SU-DHL-6 (cell line): Measurements from ENCODE around the gene SELENOH.

Experiments used
- H2AFZ ChIP-seq: fragments of 200-600 bp; sonication (generic); 2 replicates; pipeline ENCODE4 v1.6.1; 2014; ENCODE audit warnings: low read depth, mild to moderate bottlenecking, moderate library complexity, mixed read lengths, antibody characterized with exemption, low read length; ENCODE audit not compliant: severe bottlenecking
- H3F3A ChIP-seq: fragments of 200-600 bp; shearing (Covaris generic); 2 replicates; pipeline ENCODE4 v1.6.0; 2016; ENCODE audit warnings: antibody characterized with exemption, mild to moderate bottlenecking; ENCODE audit not compliant: insufficient read depth
- H3K27ac ChIP-seq: fragments of 200-600 bp; sonication (generic); 2 replicates; pipeline ENCODE4 v1.5.1; 2016; ENCODE audit warnings: low read depth, mild to moderate bottlenecking, low read length, moderate library complexity, mixed read lengths
- H3K27me3 ChIP-seq: fragments of 200-600 bp; sonication (generic), shearing (Covaris generic); 2 replicates; pipeline ENCODE4 v1.6.0; 2014; ENCODE audit warnings: mild to moderate bottlenecking, low read length
- H3K36me3 ChIP-seq: fragments of 200-600 bp; sonication (generic); 2 replicates; pipeline ENCODE4 v1.6.1; 2014; ENCODE audit warnings: mild to moderate bottlenecking, low read length, mixed read lengths
- H3K4me2 ChIP-seq: fragments of 300-600, 200-600 bp; shearing (Covaris generic), sonication (generic); 2 replicates; pipeline ENCODE4 v1.6.0; 2014; ENCODE audit warnings: low read length, low read depth, mild to moderate bottlenecking; ENCODE audit not compliant: poor library complexity, severe bottlenecking
- H3K4me3 ChIP-seq: fragments of 200-600 bp; sonication (generic); 2 replicates; pipeline ENCODE4 v1.5.1; 2014; ENCODE audit warnings: antibody characterized with exemption, low read length, mild to moderate bottlenecking, mixed read lengths; ENCODE audit not compliant: insufficient read depth, poor library complexity, severe bottlenecking
- H3K79me2 ChIP-seq: fragments of 200-600 bp; sonication (generic); 2 replicates; pipeline ENCODE4 v1.6.1; 2014; ENCODE audit warnings: mild to moderate bottlenecking, low read length, moderate library complexity; ENCODE audit not compliant: insufficient read depth
- H3K9ac ChIP-seq: fragments of 200-600 bp; sonication (generic); 2 replicates; pipeline ENCODE4 v1.7.0; 2014; ENCODE audit warnings: mild to moderate bottlenecking, low read length
- H3K9me2 ChIP-seq: fragments of 200-600 bp; sonication (generic); replicated peaks from 2 replicates; pipeline ENCODE4 v1.6.1; 2014; ENCODE audit warnings: low read length; ENCODE audit not compliant: insufficient read depth
- H3K9me3 ChIP-seq: fragments of 200-600 bp; sonication (generic); 2 replicates; pipeline ENCODE4 v1.6.1; 2014; ENCODE audit warnings: low read length, mixed read lengths; ENCODE audit not compliant: insufficient read depth
- H4K20me1 ChIP-seq: fragments of 200-600 bp; sonication (generic); 2 replicates; pipeline ENCODE4 v1.6.1; 2014; ENCODE audit warnings: low read depth, mild to moderate bottlenecking, antibody characterized with exemption, low read length, moderate library complexity, mixed read lengths
- EZH2phosphoT487 ChIP-seq: fragments of 200-600 bp; sonication (generic), shearing (Covaris generic); conservative IDR thresholded peaks from 2 replicates; pipeline ENCODE4 v1.6.1; 2018; ENCODE audit warnings: mild to moderate bottlenecking, antibody characterized with exemption, low read length, moderate library complexity, mixed read lengths
- TF ChIP-seq, protein P1 (sequence below): fragments of 200-600 bp; sonication (generic); IDR thresholded peaks from one replicate; pipeline ENCODE4 v1.5.1; 2017; ENCODE audit warnings: antibody characterized with exemption, mild to moderate bottlenecking, low read length, moderate library complexity; ENCODE audit not compliant: insufficient read depth, poor library complexity, severe bottlenecking

SELENOH gene

DNA sequence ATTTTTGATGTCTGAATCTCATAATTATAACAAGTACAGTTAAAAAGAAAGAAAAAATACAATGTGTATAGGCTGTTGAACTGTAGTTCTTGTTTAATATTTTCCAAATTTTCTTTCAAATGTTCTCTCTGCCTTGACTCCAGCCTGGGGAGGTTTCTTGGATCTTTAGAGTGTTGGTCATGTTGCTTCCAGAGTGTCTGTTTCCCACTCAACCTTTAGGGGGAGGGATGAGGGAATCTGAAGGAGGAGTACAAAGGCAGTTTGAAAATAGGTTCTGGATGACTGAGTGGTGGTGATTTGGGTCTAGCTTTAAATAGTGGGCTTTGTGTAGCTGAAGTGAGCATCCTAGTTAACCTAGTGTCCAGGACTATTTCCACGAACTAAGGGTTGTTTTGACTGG, 22.3 kb downstream of the SELENOH start:
- H3K9me2 ChIP-seq: no peaks in the 10 kb centered on the region
- no peaks in the 10 kb centered on the region for H3F3A ChIP-seq
- no peak for TF ChIP-seq EZH2phosphoT487
- TF ChIP-seq, protein P1, sequence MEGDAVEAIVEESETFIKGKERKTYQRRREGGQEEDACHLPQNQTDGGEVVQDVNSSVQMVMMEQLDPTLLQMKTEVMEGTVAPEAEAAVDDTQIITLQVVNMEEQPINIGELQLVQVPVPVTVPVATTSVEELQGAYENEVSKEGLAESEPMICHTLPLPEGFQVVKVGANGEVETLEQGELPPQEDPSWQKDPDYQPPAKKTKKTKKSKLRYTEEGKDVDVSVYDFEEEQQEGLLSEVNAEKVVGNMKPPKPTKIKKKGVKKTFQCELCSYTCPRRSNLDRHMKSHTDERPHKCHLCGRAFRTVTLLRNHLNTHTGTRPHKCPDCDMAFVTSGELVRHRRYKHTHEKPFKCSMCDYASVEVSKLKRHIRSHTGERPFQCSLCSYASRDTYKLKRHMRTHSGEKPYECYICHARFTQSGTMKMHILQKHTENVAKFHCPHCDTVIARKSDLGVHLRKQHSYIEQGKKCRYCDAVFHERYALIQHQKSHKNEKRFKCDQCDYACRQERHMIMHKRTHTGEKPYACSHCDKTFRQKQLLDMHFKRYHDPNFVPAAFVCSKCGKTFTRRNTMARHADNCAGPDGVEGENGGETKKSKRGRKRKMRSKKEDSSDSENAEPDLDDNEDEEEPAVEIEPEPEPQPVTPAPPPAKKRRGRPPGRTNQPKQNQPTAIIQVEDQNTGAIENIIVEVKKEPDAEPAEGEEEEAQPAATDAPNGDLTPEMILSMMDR: no peak
- H3K4me3 ChIP-seq: no peak overlapping the region
- H3K27ac ChIP-seq: no peak overlapping the region
- no peak overlapping the region for H2AFZ ChIP-seq
- no peak overlapping the region for H3K4me2 ChIP-seq
- H3K9me3 ChIP-seq: no peaks in the 10 kb centered on the region
- H4K20me1 ChIP-seq: no peaks in the 10 kb centered on the region
- no peaks in the 10 kb centered on the region for H3K79me2 ChIP-seq
- H3K36me3 ChIP-seq: no peaks in the 10 kb centered on the region
- H3K27me3 ChIP-seq: no peaks in the 10 kb centered on the region
- H3K9ac ChIP-seq: no peak overlapping the region

DNA sequence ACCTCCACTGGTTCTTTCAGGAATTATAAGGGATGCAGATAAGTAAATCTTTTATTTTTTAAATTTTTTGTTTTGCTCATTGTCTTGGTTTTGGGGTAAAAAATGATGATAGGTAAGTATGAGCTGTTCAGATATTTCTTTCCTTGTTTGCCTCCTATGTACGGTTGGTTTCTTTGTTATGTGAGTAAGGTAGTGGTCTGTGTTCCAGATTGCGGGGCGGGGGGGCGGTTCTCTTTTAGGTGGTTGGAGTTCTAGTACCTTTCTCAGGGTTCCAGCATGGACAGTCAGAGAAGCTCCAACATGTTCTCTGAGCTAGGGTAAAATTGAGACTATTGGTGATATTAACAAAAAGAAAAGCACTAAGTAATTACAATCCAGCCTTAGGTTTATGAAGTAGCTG, 22.7 kb downstream of the SELENOH start:
- Histone ChIP-seq H3F3A (no peaks in the 10 kb centered on the region), H3K9ac (no peak overlapping the region), H3K27me3 (no peaks in the 10 kb centered on the region), H3K9me3 (no peaks in the 10 kb centered on the region), H3K36me3 (no peaks in the 10 kb centered on the region), H3K4me3 (no peak overlapping the region), H3K4me2 (no peak overlapping the region), H3K79me2 (no peaks in the 10 kb centered on the region), H3K9me2 (no peaks in the 10 kb centered on the region), H2AFZ (no peak overlapping the region), H4K20me1 (no peaks in the 10 kb centered on the region), H3K27ac (no peak overlapping the region)
- TF ChIP-seq EZH2phosphoT487: no peak
- TF ChIP-seq, protein P1: no peak

DNA sequence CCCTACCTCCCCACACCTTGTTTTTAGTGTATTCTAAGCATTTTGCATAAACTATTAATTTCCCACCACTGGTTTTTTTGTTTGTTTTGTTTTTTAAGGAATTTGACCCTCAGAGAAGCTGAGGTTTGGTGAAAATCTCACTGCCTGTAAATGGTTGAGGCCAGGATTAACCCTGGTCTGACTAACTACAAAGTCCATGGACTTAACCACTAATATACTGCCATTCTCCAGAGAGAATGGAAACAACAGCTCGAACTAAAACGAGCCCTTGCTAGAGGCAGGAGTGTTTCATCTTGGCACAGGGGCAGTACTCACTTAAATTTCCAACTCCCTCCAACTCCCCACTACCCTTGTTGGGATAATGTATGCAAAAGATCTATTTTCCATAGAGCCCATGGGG, 23.3 kb downstream of the SELENOH start:
- Histone ChIP-seq H3K4me2 (no peak overlapping the region), H3K4me3 (no peak overlapping the region), H3K9me3 (no peaks in the 10 kb centered on the region), H3K36me3 (no peaks in the 10 kb centered on the region), H4K20me1 (no peaks in the 10 kb centered on the region), H3K27ac (no peak overlapping the region), H3K27me3 (no peaks in the 10 kb centered on the region), H2AFZ (no peak overlapping the region), H3K9me2 (no peaks in the 10 kb centered on the region), H3K79me2 (no peaks in the 10 kb centered on the region), H3F3A (no peaks in the 10 kb centered on the region), H3K9ac (no peak overlapping the region)
- TF ChIP-seq, protein P1: no peak
- TF ChIP-seq EZH2phosphoT487: no peak
